Liver (tissue), 9 donors: ENCODE results near the gene POP4. TPM values are rescaled to one million over a fixed set of nuclear protein-coding genes. Genes with fewer than 3 reads are reported as not detected.

ENCODE experiments used
- DNase-seq: peaks from one replicate; pipeline ENCODE4 v3.0.0-alpha.2; 2017; ENCODE audit warnings: low spot score
- H3K27ac ChIP-seq, 2 donors: one replicate each; pipeline ENCODE4 v1.7.0; 2013; ENCODE audit warnings: inconsistent platforms in 2 of 2, low read length in 2 of 2, control low read depth in 1 of 2, low read depth in 1 of 2, mild to moderate bottlenecking in 1 of 2
- H3K27me3 ChIP-seq, 4 donors: one replicate each; pipeline versions ENCODE4 v1.6.1 to v1.7.0; 2013; ENCODE audit warnings: low read length in 3 of 4, inconsistent platforms in 1 of 4, mild to moderate bottlenecking in 1 of 4, moderate library complexity in 1 of 4; ENCODE audit not compliant: control insufficient read depth in 4 of 4, insufficient read depth in 4 of 4
- H3K36me3 ChIP-seq, 4 donors: one replicate each; pipeline versions ENCODE4 v1.6.1 to v1.7.0; 2013; ENCODE audit warnings: low read length in 3 of 4, mild to moderate bottlenecking in 3 of 4, low read depth in 1 of 4, moderate library complexity in 1 of 4; ENCODE audit not compliant: control insufficient read depth in 4 of 4, insufficient read depth in 3 of 4
- H3K4me1 ChIP-seq, 4 donors: one replicate each; pipeline versions ENCODE4 v1.6.1 to v1.7.0; 2013; ENCODE audit warnings: low read length in 3 of 4, mild to moderate bottlenecking in 3 of 4, moderate library complexity in 1 of 4; ENCODE audit not compliant: control insufficient read depth in 4 of 4, insufficient read depth in 4 of 4
- H3K4me3 ChIP-seq, 3 donors: one replicate each; pipeline versions ENCODE4 v1.6.1 to v1.7.0; 2013; ENCODE audit warnings: low read length in 3 of 3, control low read depth in 1 of 3, low read depth in 1 of 3, mild to moderate bottlenecking in 1 of 3
- H3K9ac ChIP-seq, 2 donors: one replicate each; pipeline ENCODE4 v1.7.0; 2013; ENCODE audit warnings: low read length in 2 of 2, mild to moderate bottlenecking in 2 of 2, moderate library complexity in 2 of 2, control low read depth in 1 of 2, low read depth in 1 of 2
- H3K9me3 ChIP-seq, 4 donors: one replicate each; pipeline versions ENCODE4 v1.6.1 to v1.7.0; 2013; ENCODE audit warnings: low read length in 3 of 4; ENCODE audit not compliant: control insufficient read depth in 4 of 4
- EGR1 ChIP-seq, 2 donors: IDR thresholded peaks; 2 replicates each; pipeline ENCODE4 v1.6.1; 2016 to 2018; ENCODE audit warnings: antibody characterized with exemption in 2 of 2, low read depth in 2 of 2
- FOXA1 ChIP-seq: IDR thresholded peaks from 2 replicates; pipeline ENCODE4 v1.6.1; 2016; ENCODE audit warnings: antibody characterized with exemption
- FOXA2 ChIP-seq: IDR thresholded peaks from 2 replicates; pipeline ENCODE4 v1.6.1; 2016; ENCODE audit warnings: antibody characterized with exemption
- GABPA ChIP-seq, 2 donors: IDR thresholded peaks in 1 of 2; conservative IDR thresholded peaks in 1 of 2; 2 replicates each; pipeline ENCODE4 v1.6.1; 2016; ENCODE audit warnings: antibody characterized with exemption in 2 of 2, mild to moderate bottlenecking in 1 of 2, moderate library complexity in 1 of 2
- HNF4A ChIP-seq, 2 donors: conservative IDR thresholded peaks; 2 replicates each; pipeline ENCODE4 v1.6.1; 2016; ENCODE audit warnings: antibody characterized with exemption in 2 of 2, mild to moderate bottlenecking in 2 of 2
- HNF4G ChIP-seq: IDR thresholded peaks from 2 replicates; pipeline ENCODE4 v1.6.1; 2016; ENCODE audit warnings: antibody characterized with exemption
- JUND ChIP-seq, 2 donors: IDR thresholded peaks; 2 replicates each; pipeline ENCODE4 v1.6.1; 2016; ENCODE audit warnings: antibody characterized with exemption in 2 of 2
- NR2F2 ChIP-seq: IDR thresholded peaks from 2 replicates; pipeline ENCODE4 v1.6.1; 2016; ENCODE audit warnings: antibody characterized with exemption
- RAD21 ChIP-seq, 2 donors: IDR thresholded peaks; 2 replicates each; pipeline ENCODE4 v1.6.1; 2016; ENCODE audit warnings: antibody characterized with exemption in 2 of 2, mild to moderate bottlenecking in 2 of 2
- RXRA ChIP-seq, 2 donors: IDR thresholded peaks; 2 replicates each; pipeline ENCODE4 v1.6.1; 2017 to 2018; ENCODE audit warnings: antibody characterized with exemption in 2 of 2, mild to moderate bottlenecking in 1 of 2
- SP1 ChIP-seq: IDR thresholded peaks from 2 replicates; pipeline ENCODE4 v1.6.1; 2018; ENCODE audit warnings: antibody characterized with exemption, mild to moderate bottlenecking
- TAF1 ChIP-seq: conservative IDR thresholded peaks from 2 replicates; pipeline ENCODE4 v1.6.1; 2016; ENCODE audit warnings: antibody characterized with exemption, mild to moderate bottlenecking
- YY1 ChIP-seq: IDR thresholded peaks from 2 replicates; pipeline ENCODE4 v1.6.1; 2016; ENCODE audit warnings: antibody characterized with exemption, mild to moderate bottlenecking
- WGBS: extraction: QIAGEN DNeasy Blood & Tissue Kit; methylation state at CpG from one replicate; pipeline ENCODE4 v1.1.7; 2013; 5-methylcytosine and 5-hydroxymethylcytosine counted together
- polyA plus RNA-seq, 2 donors: library from polyadenylated mRNA; stranded (reverse) in 1 of 2; unstranded in 1 of 2; fragments of 200-250 nt in 1 of 2; fragments of >200 nt in 1 of 2; fragmentation: Nextera tagmentation in 1 of 2; extraction: Ambion mirVana in 1 of 2; gene quantifications; one replicate each; pipeline versions ENCODE4 v1.2.1 to v1.2.3, GENCODE V29; 2013 to 2015
- total RNA-seq, 2 donors: library from RNA; depleted of rRNA; stranded (reverse); fragments of >200 nt; gene quantifications; one replicate each; pipeline ENCODE4 v1.2.3, GENCODE V29; 2014
- TF ChIP-seq, protein P1 (sequence below): IDR thresholded peaks from 2 replicates; pipeline ENCODE4 v1.6.1; 2016; ENCODE audit warnings: antibody characterized with exemption, mild to moderate bottlenecking
- TF ChIP-seq, protein P2 (sequence below): fragments of 150-350 bp; IDR thresholded peaks from 2 replicates; pipeline ENCODE4 v1.5.1; 2017; ENCODE audit warnings: improper control_type of control experiment, low read depth, low read length; ENCODE audit not compliant: missing input control
- TF ChIP-seq, protein P3 (sequence below): IDR thresholded peaks from 2 replicates; pipeline ENCODE4 v1.6.1; 2016; ENCODE audit warnings: antibody characterized with exemption
- TF ChIP-seq, protein P4 (sequence below): IDR thresholded peaks from 2 replicates; pipeline ENCODE4 v1.6.1; 2016; ENCODE audit warnings: antibody characterized with exemption
- TF ChIP-seq, protein P5 (sequence below): IDR thresholded peaks from 2 replicates; pipeline ENCODE4 v1.6.1; 2016; ENCODE audit warnings: antibody characterized with exemption
- donor health status: healthy.
- donor health status: healthy.
- donor health status: healthy.
- donor health status: healthy.
- donor health status: healthy.

The POP4 gene
- total and polyA plus RNA-seq, 4 donors, result 33.7 to 61.6 (median 38.9) TPM

DNA sequence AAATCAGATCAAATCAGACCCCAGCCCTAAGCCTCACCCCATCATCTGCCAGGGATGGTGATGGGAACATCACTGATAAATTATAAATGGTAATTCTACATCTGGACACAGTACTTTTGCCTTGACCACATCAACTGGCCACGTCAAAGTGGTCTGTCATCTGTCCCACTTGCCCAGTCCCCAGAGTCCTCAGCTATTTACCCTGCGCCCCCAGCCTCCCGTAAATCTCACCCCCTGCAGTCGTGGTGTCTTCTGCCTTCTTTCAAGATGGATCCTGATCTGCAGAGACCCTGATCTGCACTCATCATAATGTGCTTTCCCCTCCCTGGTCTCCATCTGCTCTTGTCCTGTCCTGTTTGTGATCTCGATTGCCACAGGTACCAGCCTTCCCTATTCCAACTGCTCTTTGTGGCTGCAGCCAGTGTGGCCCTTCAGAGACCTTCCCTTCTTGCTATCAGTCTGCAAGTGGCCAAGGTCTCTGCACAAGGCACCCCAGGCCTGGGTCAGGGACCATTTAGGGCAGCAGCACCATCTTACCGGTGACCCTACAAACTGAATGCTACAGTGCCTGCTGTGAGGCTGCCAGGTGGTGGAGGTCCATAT lies 26.7 kb upstream of the POP4 start:
- TF ChIP-seq GABPA (IDR thresholded peaks at IDR 0.05 in 1 of 2, conservative IDR thresholded peaks at IDR 0.05 in 1 of 2) (no peak), EGR1 (IDR thresholded peaks at IDR 0.05; ENCODE audit: low read depth in 2 of 2) (no peak), FOXA2 (no peak), HNF4A (conservative IDR thresholded peaks at IDR 0.05) (no peak), FOXA1 (no peak), HNF4G (no peak), SP1 (no peak), TAF1 (no peak), YY1 (no peak), RXRA (IDR thresholded peaks at IDR 0.05) (no peak), RAD21 (IDR thresholded peaks at IDR 0.05) (no peak), NR2F2 (no peak), JUND (IDR thresholded peaks at IDR 0.05) (no peak)
- TF ChIP-seq, protein P1, sequence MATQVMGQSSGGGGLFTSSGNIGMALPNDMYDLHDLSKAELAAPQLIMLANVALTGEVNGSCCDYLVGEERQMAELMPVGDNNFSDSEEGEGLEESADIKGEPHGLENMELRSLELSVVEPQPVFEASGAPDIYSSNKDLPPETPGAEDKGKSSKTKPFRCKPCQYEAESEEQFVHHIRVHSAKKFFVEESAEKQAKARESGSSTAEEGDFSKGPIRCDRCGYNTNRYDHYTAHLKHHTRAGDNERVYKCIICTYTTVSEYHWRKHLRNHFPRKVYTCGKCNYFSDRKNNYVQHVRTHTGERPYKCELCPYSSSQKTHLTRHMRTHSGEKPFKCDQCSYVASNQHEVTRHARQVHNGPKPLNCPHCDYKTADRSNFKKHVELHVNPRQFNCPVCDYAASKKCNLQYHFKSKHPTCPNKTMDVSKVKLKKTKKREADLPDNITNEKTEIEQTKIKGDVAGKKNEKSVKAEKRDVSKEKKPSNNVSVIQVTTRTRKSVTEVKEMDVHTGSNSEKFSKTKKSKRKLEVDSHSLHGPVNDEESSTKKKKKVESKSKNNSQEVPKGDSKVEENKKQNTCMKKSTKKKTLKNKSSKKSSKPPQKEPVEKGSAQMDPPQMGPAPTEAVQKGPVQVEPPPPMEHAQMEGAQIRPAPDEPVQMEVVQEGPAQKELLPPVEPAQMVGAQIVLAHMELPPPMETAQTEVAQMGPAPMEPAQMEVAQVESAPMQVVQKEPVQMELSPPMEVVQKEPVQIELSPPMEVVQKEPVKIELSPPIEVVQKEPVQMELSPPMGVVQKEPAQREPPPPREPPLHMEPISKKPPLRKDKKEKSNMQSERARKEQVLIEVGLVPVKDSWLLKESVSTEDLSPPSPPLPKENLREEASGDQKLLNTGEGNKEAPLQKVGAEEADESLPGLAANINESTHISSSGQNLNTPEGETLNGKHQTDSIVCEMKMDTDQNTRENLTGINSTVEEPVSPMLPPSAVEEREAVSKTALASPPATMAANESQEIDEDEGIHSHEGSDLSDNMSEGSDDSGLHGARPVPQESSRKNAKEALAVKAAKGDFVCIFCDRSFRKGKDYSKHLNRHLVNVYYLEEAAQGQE, result no peak
- TF ChIP-seq, protein P2, sequence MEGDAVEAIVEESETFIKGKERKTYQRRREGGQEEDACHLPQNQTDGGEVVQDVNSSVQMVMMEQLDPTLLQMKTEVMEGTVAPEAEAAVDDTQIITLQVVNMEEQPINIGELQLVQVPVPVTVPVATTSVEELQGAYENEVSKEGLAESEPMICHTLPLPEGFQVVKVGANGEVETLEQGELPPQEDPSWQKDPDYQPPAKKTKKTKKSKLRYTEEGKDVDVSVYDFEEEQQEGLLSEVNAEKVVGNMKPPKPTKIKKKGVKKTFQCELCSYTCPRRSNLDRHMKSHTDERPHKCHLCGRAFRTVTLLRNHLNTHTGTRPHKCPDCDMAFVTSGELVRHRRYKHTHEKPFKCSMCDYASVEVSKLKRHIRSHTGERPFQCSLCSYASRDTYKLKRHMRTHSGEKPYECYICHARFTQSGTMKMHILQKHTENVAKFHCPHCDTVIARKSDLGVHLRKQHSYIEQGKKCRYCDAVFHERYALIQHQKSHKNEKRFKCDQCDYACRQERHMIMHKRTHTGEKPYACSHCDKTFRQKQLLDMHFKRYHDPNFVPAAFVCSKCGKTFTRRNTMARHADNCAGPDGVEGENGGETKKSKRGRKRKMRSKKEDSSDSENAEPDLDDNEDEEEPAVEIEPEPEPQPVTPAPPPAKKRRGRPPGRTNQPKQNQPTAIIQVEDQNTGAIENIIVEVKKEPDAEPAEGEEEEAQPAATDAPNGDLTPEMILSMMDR, result no peak
- TF ChIP-seq, protein P3, sequence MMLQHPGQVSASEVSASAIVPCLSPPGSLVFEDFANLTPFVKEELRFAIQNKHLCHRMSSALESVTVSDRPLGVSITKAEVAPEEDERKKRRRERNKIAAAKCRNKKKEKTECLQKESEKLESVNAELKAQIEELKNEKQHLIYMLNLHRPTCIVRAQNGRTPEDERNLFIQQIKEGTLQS, result no peak
- TF ChIP-seq, protein P4, sequence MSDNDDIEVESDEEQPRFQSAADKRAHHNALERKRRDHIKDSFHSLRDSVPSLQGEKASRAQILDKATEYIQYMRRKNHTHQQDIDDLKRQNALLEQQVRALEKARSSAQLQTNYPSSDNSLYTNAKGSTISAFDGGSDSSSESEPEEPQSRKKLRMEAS, result no peak
- TF ChIP-seq, protein P5, sequence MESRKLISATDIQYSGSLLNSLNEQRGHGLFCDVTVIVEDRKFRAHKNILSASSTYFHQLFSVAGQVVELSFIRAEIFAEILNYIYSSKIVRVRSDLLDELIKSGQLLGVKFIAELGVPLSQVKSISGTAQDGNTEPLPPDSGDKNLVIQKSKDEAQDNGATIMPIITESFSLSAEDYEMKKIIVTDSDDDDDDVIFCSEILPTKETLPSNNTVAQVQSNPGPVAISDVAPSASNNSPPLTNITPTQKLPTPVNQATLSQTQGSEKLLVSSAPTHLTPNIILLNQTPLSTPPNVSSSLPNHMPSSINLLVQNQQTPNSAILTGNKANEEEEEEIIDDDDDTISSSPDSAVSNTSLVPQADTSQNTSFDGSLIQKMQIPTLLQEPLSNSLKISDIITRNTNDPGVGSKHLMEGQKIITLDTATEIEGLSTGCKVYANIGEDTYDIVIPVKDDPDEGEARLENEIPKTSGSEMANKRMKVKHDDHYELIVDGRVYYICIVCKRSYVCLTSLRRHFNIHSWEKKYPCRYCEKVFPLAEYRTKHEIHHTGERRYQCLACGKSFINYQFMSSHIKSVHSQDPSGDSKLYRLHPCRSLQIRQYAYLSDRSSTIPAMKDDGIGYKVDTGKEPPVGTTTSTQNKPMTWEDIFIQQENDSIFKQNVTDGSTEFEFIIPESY, result no peak
- WGBS, result 68% methylated on average over 6 of the region's 6 CpGs
- Histone ChIP-seq H3K9ac (no peak overlapping the region), H3K4me1 (no peaks in the 10 kb centered on the region), H3K27ac (no peak overlapping the region), H3K27me3 (peaks cover 0 to 11% (median 4%) of the 10 kb centered on the region in 4 donors), H3K36me3 (no peaks in the 10 kb centered on the region), H3K4me3 (no peak overlapping the region), H3K9me3 (peaks cover 0 to 3% (median 1%) of the 10 kb centered on the region in 4 donors)
- DNase-seq, result no peak
